Nephron progenitor cell (in vitro differentiated cells): ENCODE measurements around the gene NREP.
"Not testable (repeated sequence)": the region's sequence is repeated elsewhere in the genome, so short reads cannot be mapped to it uniquely, and the experiment has no call there.

Experiments used
- DNase-seq: peaks from one replicate; pipeline ENCODE4 v3.0.0; 2021
- H3K27ac Mint-ChIP-seq: 2 replicates; pipeline ENCODE4 v1.8.0; 2021; ENCODE audit warnings: mild to moderate bottlenecking, moderate library complexity, mixed read lengths
- H3K27me3 Mint-ChIP-seq: 2 replicates; pipeline ENCODE4 v1.8.0; 2021; ENCODE audit warnings: mild to moderate bottlenecking, low read depth, mixed read lengths; ENCODE audit not compliant: poor library complexity
- H3K36me3 Mint-ChIP-seq: 2 replicates; pipeline ENCODE4 v1.8.0; 2021; ENCODE audit warnings: low read depth, mixed read lengths
- H3K4me1 Mint-ChIP-seq: 2 replicates; pipeline ENCODE4 v1.8.0; 2021; ENCODE audit warnings: mixed read lengths
- H3K4me3 Mint-ChIP-seq: 2 replicates; pipeline ENCODE4 v1.8.0; 2021; ENCODE audit warnings: mild to moderate bottlenecking, moderate library complexity, mixed read lengths
- H3K9me3 Mint-ChIP-seq: 2 replicates; pipeline ENCODE4 v1.8.0; 2021; ENCODE audit warnings: mild to moderate bottlenecking, moderate library complexity, mixed read lengths
- TF ChIP-seq, protein P1 (sequence below): fragments of 200-600 bp; sonication (generic); IDR thresholded peaks from 2 replicates; pipeline ENCODE4 v1.5.0; 2021; ENCODE audit warnings: antibody characterized with exemption

NREP gene

DNA sequence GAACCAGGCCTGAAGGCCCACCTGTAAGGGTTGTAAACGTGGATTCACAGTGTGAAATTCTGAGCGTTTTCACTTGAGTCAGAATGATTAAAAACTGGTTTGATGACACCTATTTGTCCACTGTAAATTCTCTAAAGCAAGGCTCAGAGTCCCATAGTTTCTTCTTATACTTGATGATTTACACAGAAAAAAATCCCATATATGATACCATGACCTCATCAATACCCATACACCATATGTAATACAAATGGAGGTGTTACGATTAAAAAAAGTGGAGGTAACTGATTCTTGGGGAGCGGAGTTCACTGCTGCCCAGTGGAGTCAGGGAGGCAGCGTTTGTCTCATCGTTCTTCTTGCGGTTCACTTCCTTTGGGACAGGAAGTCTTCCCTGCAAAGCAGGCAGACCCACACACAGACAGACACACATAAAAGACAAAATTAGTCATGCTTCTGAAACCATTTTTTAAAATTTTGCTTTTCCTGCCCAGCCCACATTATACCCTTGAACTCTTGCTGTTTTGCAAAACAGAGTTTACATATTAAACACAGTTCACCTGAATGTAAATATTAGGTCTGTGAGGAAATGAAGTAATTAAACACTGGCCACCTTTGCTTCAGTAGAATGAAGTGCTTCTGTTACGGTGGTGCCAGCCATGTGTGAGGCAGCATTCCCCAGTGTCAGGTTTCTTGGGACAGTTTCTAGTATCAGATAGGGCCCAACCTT, 26.2 kb downstream of the NREP start:
- H3K9me3 Mint-ChIP-seq: peaks cover 18% of the 10 kb centered on the region
- peaks cover 49% of the 10 kb centered on the region for H3K4me1 Mint-ChIP-seq
- no peaks in the 10 kb centered on the region for H3K27me3 Mint-ChIP-seq
- H3K36me3 Mint-ChIP-seq: peaks cover 96% of the 10 kb centered on the region
- TF ChIP-seq, protein P1, sequence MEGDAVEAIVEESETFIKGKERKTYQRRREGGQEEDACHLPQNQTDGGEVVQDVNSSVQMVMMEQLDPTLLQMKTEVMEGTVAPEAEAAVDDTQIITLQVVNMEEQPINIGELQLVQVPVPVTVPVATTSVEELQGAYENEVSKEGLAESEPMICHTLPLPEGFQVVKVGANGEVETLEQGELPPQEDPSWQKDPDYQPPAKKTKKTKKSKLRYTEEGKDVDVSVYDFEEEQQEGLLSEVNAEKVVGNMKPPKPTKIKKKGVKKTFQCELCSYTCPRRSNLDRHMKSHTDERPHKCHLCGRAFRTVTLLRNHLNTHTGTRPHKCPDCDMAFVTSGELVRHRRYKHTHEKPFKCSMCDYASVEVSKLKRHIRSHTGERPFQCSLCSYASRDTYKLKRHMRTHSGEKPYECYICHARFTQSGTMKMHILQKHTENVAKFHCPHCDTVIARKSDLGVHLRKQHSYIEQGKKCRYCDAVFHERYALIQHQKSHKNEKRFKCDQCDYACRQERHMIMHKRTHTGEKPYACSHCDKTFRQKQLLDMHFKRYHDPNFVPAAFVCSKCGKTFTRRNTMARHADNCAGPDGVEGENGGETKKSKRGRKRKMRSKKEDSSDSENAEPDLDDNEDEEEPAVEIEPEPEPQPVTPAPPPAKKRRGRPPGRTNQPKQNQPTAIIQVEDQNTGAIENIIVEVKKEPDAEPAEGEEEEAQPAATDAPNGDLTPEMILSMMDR: no peak
- no peak for DNase-seq
- no peak overlapping the region for H3K4me3 Mint-ChIP-seq
- H3K27ac Mint-ChIP-seq: peak overlapping the region; percentile 99

DNA sequence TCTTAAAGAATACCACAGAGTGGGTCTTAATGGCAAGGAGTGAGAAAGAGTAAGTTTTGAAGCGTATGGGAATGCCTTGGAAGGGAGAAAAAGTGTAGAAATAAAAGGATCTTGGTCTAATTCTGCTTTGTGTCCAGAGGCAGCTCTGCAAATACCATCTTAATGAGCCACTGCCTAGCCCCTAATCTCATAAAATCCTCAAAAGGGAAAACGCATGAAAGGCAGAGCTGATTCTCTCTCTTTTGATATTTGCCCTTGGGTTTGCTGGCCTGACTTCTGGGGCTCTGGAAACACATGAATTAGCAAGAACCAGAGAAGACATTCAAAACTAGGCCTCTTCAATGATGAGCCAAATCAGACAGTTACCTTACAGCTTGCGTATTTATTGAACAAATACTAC, 28.1 kb downstream of the NREP start:
- TF ChIP-seq, protein P1: no peak
- Mint-ChIP-seq H3K27ac (peak overlapping the region; percentile 58), H3K4me1 (peaks cover 31% of the 10 kb centered on the region), H3K36me3 (peaks cover 96% of the 10 kb centered on the region), H3K27me3 (no peaks in the 10 kb centered on the region), H3K4me3 (no peak overlapping the region), H3K9me3 (peaks cover 36% of the 10 kb centered on the region)
- DNase-seq: no peak

DNA sequence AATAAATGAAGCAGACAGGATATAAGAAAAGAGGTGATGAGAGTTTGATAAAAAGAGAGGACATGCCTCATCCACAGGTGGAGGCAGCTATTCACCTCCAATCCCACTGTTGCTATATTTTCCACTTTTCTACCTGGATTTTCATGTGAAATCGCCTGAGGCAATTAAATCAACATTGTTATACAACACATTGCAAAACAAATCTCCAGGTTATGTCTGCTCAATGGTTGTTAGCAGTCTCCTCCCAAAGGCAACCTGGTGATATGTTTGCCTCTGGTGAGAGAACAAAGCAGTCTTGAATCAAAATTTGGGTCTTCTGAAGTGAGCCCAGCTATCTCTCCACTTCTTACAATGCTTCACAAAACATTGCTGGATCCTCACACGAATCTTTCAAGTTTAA, 30.0 kb downstream of the NREP start:
- no peaks in the 10 kb centered on the region for H3K27me3 Mint-ChIP-seq
- no peak overlapping the region for H3K4me3 Mint-ChIP-seq
- H3K36me3 Mint-ChIP-seq: peaks cover 93% of the 10 kb centered on the region
- peak overlapping the region; percentile 78 for H3K27ac Mint-ChIP-seq
- peaks cover 28% of the 10 kb centered on the region for H3K4me1 Mint-ChIP-seq
- H3K9me3 Mint-ChIP-seq: peaks cover 36% of the 10 kb centered on the region
- no peak for DNase-seq
- TF ChIP-seq, protein P1: no peak

DNA sequence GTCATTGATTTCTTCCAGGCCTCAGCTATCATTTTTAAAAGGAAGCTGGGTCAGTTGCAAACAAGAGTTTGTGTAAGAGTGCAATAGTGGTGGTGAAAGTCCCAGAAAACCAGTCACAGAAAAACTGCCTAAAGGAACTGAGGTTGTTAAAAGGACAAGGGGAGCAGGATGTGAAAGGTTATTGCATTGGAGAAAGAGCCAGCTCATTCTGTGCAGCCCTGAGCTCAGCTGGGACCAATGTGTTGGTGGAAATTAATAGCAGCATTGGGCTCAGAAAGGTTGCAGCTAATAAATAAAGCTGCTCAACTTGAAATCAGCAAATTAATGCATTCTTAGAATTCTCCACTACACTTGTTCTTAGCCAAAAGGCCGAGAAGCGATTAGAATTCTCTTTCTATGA, 34.9 kb downstream of the NREP start:
- Mint-ChIP-seq H3K9me3 (peaks cover 60% of the 10 kb centered on the region), H3K27ac (no peak overlapping the region), H3K27me3 (no peaks in the 10 kb centered on the region), H3K4me1 (peaks cover 23% of the 10 kb centered on the region), H3K4me3 (no peak overlapping the region), H3K36me3 (peaks cover 91% of the 10 kb centered on the region)
- TF ChIP-seq, protein P1: no peak
- no peak for DNase-seq

DNA sequence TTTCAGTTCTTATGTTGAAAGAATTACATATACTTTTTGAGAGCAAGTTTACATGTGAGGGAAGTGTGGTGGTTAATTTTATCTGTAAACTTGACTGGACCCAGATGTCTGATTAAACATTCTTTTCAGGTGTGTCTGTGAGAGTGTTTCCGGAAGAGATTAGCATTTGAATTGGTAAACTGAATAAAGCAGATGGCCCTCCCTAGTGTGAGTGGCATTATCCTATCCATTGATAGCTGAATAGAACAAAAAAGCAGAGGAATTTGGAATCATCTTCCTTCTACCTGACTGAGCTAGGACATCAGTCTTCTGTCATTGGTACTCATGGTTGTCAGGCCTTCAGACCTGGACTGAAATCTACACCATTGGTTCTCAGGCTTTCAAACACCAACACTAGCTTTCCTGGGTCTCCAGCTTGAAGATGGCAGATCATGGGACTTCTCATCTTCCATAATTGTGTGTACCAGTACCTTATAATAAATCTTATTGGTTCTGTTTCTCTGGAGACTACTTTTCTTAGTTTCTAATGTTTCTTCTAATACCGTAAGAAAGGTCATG, 36.6 kb downstream of the NREP start:
- H3K27ac Mint-ChIP-seq: no peak overlapping the region
- H3K4me3 Mint-ChIP-seq: no peak overlapping the region
- peaks cover 23% of the 10 kb centered on the region for H3K4me1 Mint-ChIP-seq
- H3K36me3 Mint-ChIP-seq: peaks cover 91% of the 10 kb centered on the region
- DNase-seq: no peak
- no peaks in the 10 kb centered on the region for H3K27me3 Mint-ChIP-seq
- peaks cover 61% of the 10 kb centered on the region for H3K9me3 Mint-ChIP-seq
- TF ChIP-seq, protein P1: no peak

DNA sequence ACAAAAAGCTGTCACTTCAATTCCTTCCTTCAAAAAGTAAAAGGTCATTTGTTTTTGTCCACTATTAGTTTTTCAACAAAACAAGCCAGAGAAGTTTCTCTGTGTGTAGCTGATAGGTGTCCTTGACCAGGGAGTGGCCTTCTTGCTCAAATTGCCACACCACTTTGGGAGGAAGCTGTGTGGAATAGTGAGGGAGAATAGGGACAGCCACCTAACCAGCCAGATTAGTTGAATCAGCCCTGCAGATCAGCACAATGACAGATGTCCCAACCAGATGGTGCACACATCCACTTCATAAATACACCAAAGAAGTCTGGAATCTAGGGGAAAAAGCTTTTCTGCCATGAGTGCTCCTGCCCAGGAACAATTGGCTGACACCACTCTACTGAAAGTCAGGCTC, 37.2 kb downstream of the NREP start:
- DNase-seq: no peak
- TF ChIP-seq, protein P1: no peak
- H3K4me3 Mint-ChIP-seq: no peak overlapping the region
- peaks cover 23% of the 10 kb centered on the region for H3K4me1 Mint-ChIP-seq
- peaks cover 91% of the 10 kb centered on the region for H3K36me3 Mint-ChIP-seq
- peaks cover 3% of the 10 kb centered on the region for H3K27me3 Mint-ChIP-seq
- no peak overlapping the region for H3K27ac Mint-ChIP-seq
- H3K9me3 Mint-ChIP-seq: peaks cover 61% of the 10 kb centered on the region

DNA sequence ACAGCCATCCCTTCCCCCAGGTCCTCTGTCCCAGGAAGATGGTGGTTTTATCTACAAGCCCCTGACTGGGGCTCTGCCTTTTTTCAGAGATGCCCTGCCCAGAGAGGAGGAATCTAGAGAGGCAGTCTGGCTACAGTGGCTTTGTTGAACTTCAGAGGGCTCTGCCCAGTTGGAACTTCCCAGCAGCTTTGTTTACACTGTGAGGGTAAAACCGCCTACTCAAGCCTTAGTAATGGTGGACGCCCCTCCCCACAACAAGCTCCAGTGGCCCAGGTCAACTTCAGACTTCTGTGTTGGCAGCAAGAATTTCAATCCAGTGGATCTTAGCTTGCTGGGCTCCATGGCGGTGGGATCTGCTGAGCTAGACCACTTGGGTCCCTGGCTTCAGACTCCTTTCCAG, 40.2 kb downstream of the NREP start:
- not testable (repeated sequence) for DNase-seq, H3K4me3 Mint-ChIP-seq, H3K27me3 Mint-ChIP-seq, H3K27ac Mint-ChIP-seq
- peaks cover 84% of the 10 kb centered on the region for H3K9me3 Mint-ChIP-seq
- peaks cover 93% of the 10 kb centered on the region for H3K36me3 Mint-ChIP-seq
- H3K4me1 Mint-ChIP-seq: peaks cover 12% of the 10 kb centered on the region
